ENCODE results near the gene SCAMP5. TPM values are rescaled to one million over a fixed set of nuclear protein-coding genes. Genes with fewer than 3 reads are reported as not detected.

SCAMP5 gene
- polyA plus RNA-seq, 3 donors: 19.9 to 25.7 (median 21.7) TPM

DNA sequence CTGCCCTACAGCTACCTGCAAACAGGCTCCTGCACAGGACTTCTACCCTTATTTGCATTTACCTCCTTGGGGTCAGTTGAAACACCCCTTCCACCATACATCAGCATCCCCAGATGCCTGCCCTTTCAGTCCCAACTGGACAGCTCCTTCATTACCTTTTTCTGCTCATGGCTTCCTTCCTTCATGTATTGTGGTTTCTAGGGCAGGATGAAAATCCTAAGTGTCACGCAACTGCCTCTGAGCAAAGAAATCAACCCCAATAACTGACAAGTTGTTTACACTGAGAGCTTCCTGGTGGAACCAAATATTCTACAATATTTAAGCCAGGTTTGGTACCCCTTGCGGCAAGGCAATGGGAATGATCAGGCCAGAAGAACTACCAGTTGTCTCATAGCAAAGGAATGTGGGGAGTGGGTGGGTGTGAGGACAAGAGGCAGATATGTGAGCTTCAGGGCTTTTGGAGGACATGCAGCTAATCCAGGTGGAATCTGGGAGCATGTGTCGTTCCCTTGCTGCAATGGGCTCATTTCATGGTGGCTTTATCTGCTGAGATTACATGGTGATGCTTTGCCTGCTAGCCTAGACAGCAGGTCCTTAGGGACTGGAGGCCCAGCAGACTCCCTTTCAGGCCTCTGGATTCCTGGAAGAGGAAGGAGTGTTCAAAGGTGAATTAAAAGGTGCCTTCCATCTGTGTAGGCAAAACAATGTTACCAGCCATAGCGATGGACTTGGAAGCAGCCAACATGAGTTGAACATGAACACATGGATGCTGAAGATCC is 63.0 kb downstream of the SCAMP5 start:
- DNase-seq (ENCODE audit: extremely low read depth in 1 of 11, low read depth in 9 of 11, low spot score in 4 of 11): no peak

DNA sequence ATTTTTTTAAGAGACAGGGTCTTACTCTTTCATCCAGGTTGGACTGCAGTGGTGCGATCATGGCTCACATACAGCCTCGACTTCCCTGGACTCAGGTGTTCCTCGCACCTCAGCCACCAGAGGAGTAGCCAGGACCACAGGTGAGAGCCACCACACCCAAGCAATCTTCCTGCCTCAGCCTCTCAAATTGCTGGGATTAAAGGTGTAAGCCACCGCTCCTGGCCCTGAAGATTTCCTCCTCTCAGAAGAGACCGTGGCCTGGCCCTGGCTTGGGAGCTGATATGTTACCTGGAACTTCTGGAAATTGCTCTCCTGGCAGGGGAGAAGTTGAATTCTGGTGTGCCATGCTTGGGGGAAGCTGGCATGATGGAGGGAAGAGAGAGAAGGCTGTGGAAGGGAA is 64.2 kb downstream of the SCAMP5 start:
- no peak for DNase-seq (ENCODE audit: extremely low read depth in 1 of 11, low read depth in 9 of 11, low spot score in 4 of 11)

DNA sequence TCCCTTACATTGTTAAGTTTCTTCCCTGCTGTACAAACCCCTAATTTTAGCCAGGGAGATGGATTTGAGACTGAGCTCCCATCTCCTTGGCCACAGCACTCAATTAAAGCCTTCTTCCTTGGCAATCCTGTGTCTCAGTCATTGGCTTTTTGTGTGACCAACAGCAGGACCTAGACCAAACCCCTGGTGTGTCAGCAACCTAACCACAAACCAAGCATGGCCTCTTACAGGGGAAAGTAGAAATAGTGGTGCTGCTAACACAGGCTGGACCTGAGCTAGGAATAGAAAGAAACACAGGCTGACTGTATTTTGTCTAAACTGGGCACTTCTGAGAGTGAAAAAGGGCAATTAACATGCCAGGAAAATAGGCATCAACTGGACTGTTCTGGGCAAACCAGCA is 65.9 kb downstream of the SCAMP5 start:
- DNase-seq (ENCODE audit: extremely low read depth in 1 of 11, low read depth in 9 of 11, low spot score in 4 of 11): no peak

DNA sequence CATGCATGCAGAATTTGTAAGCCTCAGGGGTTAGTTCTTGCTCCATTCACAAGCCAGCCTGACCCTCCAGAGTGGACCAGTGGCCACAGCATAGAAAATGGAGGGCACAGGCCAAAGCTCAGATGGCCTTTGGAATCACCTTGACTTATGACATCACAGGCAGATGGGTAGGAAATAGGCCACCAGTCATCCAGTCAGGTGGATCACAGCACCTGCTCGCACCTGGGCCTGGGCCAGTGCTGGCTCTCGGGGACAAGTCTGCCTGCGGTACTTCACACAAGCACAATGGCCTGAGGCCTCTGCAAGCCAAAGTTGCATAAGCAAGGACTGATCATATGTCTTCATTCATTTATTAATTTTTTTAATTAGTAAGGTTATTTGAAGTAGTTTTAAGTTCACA is 67.3 kb downstream of the SCAMP5 start:
- DNase-seq (ENCODE audit: extremely low read depth in 1 of 11, low read depth in 9 of 11, low spot score in 4 of 11): no peak

DNA sequence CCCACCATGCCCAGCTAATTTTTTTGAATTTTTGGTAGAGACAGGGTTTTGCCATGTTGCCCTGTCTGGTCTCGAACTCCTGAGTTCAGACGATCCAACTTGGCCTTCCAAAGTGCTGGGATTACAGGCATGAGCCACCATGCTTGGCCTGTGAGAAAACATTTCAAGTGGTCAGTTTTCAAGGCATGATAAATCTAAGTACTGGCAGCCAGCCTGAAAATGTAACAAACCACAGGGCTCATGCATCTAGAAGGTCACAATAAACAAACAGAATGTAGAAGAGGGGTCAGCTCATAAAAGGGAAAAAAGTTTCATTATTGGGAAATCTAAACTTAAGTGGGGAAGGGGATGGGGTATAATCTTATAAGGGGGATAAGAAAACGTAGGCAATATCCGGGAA is 68.0 kb downstream of the SCAMP5 start:
- no peak for DNase-seq (ENCODE audit: extremely low read depth in 1 of 11, low read depth in 9 of 11, low spot score in 4 of 11)

DNA sequence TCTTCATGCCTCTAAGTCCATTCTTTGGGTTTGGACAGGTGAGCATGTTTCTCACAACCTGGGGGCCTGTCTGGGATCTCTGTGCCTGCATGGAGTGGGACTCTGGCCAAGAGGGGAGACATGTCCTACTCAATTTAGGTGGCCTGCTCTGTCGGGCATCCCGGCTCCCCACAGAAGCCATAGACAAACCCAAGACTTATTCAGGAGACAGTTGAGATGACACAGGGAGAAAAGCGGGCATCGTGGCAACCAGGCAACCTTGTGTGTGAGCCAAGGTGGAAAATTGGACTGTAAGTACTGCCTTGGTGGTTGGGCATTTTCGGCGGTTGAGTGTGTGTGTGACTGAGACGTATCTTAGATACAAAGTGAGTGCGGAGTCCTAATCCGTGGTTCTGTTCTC is 68.5 kb downstream of the SCAMP5 start:
- no peak for DNase-seq (ENCODE audit: extremely low read depth in 1 of 11, low read depth in 9 of 11, low spot score in 4 of 11)

DNA sequence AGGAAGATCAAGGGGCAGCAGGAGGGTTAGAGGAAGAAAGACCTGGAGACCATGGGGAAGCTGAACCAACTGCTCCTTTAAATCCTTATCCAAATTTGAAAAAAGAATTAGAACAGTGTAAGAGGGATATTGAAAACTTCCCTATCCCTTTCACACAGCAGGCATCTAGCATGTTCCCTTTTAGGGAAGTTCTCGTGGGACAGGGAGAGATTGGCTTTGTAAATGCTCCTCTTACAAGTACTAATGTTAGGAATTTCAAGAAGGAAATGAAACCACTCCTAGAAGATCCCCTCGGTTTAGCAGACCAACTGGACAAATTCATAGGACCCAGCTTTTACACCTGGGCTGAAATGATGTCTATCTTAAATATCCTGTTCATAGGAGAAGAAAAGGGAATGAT is 69.5 kb downstream of the SCAMP5 start:
- no peak for DNase-seq (ENCODE audit: extremely low read depth in 1 of 11, low read depth in 9 of 11, low spot score in 4 of 11)

DNA sequence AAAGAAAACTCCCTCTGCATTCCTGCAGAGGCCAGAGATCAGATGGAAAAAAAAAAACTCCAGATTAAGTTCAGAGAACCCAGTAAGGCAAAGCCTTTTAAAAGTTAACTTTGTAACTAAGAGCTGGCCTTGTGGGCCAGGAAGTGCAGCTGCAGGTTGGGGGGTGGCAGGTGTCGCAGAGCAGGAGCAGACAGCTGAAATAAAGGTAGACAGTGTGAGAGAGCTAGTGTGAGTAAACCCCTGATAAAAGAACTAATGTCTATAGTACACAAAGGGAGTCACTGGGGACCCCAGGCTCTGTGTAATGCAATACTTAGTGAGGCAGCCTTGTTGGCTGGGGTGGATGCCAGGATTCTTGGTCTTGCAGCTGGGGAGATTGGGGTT is 70.1 kb downstream of the SCAMP5 start:
- no peak for DNase-seq (ENCODE audit: extremely low read depth in 1 of 11, low read depth in 9 of 11, low spot score in 4 of 11)

DNA sequence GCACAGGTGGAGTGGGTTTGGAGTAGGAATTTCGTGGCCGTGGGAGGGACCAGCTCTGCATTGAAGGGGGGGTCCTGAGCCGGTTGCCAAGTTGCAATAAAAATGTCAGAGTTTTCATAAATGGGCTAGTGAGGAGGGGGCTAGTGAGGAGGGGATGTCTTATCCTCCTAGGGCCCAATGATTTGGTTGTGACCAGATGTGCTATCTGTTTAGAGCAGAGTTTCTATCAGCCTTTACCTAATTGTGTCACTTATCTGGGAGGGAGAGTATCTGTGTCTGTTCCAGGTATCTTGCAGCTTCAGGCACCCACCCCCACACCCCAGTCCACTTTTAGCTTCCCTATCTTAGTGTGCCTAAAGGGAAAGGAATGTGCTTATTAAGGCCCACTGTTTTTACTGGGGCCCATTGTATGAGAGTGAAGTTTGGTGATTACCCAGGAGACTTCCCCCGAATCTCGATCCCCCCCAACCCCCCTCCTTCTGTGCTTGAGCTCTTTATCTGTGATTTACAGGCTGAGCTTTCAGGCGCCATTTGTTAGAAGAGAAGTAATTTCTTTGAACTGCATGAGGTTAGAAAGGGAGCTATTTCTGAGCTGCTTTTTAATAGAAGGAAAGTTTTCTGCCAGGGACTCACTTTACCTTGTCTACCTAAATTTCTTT is 70.6 kb downstream of the SCAMP5 start:
- DNase-seq (ENCODE audit: extremely low read depth in 1 of 11, low read depth in 9 of 11, low spot score in 4 of 11): no peak

DNA sequence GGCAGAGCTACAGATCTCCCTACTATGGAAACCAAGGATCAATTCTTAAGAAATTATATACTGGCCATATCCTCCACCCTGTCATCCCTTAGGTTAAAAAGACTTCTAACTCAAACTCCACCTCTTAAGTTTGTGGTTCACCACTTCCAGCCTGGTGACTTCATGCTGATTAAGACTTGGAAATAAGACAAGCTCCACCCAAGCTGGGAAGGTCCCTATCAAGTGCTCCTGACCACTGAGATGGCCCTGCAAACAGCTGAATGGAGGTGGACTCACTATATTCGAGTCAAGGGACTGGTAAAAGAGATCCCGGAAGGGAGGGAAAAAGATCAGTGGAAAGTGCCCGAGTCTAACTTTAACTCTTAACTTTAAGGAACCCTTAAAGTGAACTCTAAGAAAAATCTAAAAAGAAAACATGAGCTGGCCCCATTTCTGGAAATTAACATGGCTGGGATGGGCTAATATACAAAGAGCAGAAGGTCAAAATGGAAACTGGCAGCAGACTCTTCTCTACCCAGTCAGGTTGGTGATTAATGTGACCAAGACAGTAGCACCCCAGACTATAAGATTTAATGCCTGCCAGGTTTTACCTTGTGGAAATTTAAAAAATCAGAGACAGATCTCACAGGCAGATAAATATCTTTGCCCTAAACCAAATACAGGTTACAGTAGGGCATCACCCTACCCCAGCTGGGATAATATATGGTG is 71.9 kb downstream of the SCAMP5 start:
- DNase-seq (ENCODE audit: extremely low read depth in 1 of 11, low read depth in 9 of 11, low spot score in 4 of 11): no peak

DNA sequence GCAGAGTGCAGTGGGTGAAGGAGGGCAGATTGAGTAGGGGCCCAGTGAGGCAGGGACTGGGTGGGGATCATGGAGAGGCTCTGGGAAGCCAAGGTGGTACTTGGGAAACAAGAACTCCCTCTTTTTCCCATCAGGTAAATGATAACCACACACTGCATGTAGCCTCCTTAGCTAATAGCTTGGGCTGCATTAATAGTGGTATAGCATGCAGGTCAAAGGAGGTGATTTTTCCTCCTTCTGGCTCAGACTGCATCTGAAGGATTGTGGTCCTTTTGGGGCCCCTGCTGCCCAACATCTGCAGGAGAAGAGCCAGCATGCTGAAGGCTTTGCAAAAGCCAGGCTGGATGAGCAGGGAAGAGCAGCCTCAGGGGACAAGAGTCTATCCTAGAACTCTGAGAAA is 73.4 kb downstream of the SCAMP5 start:
- DNase-seq (ENCODE audit: extremely low read depth in 1 of 11, low read depth in 9 of 11, low spot score in 4 of 11): no peak

DNA sequence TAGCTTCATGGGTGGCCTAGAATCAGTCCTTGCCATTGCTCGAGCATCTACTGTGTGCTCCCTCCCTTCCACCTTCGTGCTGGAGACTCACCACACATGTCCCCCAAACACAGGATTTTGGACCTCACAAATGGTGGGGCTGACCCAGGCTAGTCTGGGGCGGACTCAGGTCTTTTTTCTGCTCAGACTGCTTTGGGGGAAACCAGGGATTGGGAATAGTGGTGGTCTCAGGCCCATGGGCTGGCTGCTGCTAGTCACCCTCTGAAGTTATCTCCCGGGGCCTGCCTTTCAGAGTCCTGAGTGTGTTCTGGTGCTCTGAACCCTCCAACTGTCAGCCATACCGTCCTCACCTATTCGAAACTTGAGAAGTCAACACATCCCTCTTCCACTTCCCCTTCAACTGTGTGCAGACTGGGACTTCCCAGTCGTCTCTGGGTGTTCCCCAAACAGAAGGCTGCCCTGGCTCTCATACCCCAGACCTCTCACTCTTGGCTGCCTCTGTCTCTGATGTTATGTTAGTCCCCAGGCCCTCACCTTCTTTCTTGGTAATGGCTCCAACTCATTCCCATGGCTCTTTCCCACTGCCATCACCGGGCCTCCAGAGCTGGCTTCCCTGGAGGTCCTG is 74.0 kb downstream of the SCAMP5 start:
- DNase-seq (ENCODE audit: extremely low read depth in 1 of 11, low read depth in 9 of 11, low spot score in 4 of 11): no peak

DNA sequence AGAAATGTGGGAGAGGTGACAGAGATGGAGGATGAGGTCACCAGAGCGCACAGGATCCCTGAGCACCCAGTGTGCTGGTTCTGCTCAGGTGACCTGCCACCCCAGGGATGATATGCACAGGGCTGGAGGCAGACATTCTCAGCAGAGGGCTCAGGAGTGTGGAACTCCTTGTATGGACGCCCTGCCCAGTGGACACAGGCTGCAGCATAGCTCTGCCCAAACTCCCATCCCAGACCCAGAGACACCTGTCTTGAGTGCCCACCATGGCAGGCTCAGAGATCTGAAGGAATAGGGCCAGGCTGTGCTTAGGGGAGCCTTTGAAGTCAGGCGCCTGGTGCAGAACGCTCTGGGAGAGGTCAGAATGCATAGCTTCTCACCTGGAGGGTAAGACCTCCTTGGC is 75.3 kb downstream of the SCAMP5 start:
- no peak for DNase-seq (ENCODE audit: extremely low read depth in 1 of 11, low read depth in 9 of 11, low spot score in 4 of 11)

Other genes with a start within 250 kb of the SCAMP5 start
- under 1 TPM; 0.13 to 0.38 (median 0.23) TPM for gene CYP1A2, start 246.7 kb upstream of the SCAMP5 start, polyA plus RNA-seq (ENCODE audit: insufficient read length in 3 of 3)
- gene CSK, start 213.5 kb upstream of the SCAMP5 start, polyA plus RNA-seq (ENCODE audit: insufficient read length in 3 of 3): 10 to 100 TPM; 42.2 to 53.4 (median 47.1) TPM
- gene LMAN1L, start 182.7 kb upstream of the SCAMP5 start, polyA plus RNA-seq (ENCODE audit: insufficient read length in 3 of 3): not detected
- not detected for gene CPLX3, start 168.9 kb upstream of the SCAMP5 start, polyA plus RNA-seq (ENCODE audit: insufficient read length in 3 of 3)
- 10 to 100 TPM; 27.9 to 33.5 (median 31.1) TPM for gene ULK3, start 152.4 kb upstream of the SCAMP5 start, polyA plus RNA-seq (ENCODE audit: insufficient read length in 3 of 3)
- 10 to 100 TPM; 69.1 to 71.3 (median 69.7) TPM for gene SCAMP2, start 122.2 kb upstream of the SCAMP5 start, polyA plus RNA-seq (ENCODE audit: insufficient read length in 3 of 3)
- 10 to 100 TPM; 66.1 to 71.9 (median 69.4) TPM for gene MPI, start 105.5 kb upstream of the SCAMP5 start, polyA plus RNA-seq (ENCODE audit: insufficient read length in 3 of 3)
- gene FAM219B, start 88.7 kb upstream of the SCAMP5 start, polyA plus RNA-seq (ENCODE audit: insufficient read length in 3 of 3): 10 to 100 TPM; 51.7 to 59.3 (median 57.2) TPM
- gene COX5A, start 57.5 kb upstream of the SCAMP5 start, polyA plus RNA-seq (ENCODE audit: insufficient read length in 3 of 3): 100 to 1,000 TPM; 183 to 221 (median 217) TPM
- gene RPP25, start 38.8 kb upstream of the SCAMP5 start, polyA plus RNA-seq (ENCODE audit: insufficient read length in 3 of 3): 1 to 10 TPM; 2.1 to 3.4 (median 2.5) TPM
- gene PPCDC, start 28.0 kb downstream of the SCAMP5 start, polyA plus RNA-seq (ENCODE audit: insufficient read length in 3 of 3): 10 to 100 TPM; 10.2 to 15.7 (median 12.5) TPM
- gene C15orf39, start 206.3 kb downstream of the SCAMP5 start, polyA plus RNA-seq (ENCODE audit: insufficient read length in 3 of 3): 10 to 100 TPM in 2 of 3 donors, 1 to 10 TPM in 1; 9.0 to 12.3 (median 11.9) TPM